K562 (cell line): Measurements from ENCODE around the gene TIGD1.

ENCODE experiments used
- BHLHE40 ChIP-seq: IDR thresholded peaks from 2 replicates; pipeline ENCODE4 v1.6.1; 2011; ENCODE audit warnings: low read length, improper control_type of control experiment
- FOXO4 ChIP-seq: fragments of 450-650 bp; formaldehyde crosslinking; IDR thresholded peaks from 2 replicates; pipeline ENCODE4 v1.4.0; 2020; ENCODE audit warnings: mild to moderate bottlenecking, moderate library complexity
- GABPA ChIP-seq: fragments of 200-800 bp; sonication (Bioruptor generic); conservative IDR thresholded peaks from 2 replicates; pipeline ENCODE4 v1.6.1; 2016; ENCODE audit warnings: low read depth, missing genetic modification characterization, missing compliant biosample characterization
- GATAD2B ChIP-seq: fragments of 450-650 bp; IDR thresholded peaks from 2 replicates; pipeline ENCODE4 v1.6.1; 2017; ENCODE audit warnings: mild to moderate bottlenecking, borderline replicate concordance
- HDAC6 ChIP-seq: IDR thresholded peaks from 2 replicates; pipeline ENCODE4 v1.6.1; 2012; ENCODE audit warnings: low read depth, mild to moderate bottlenecking, control low read depth, inconsistent platforms, low read length, moderate library complexity
- KAT2B ChIP-seq: IDR thresholded peaks from one replicate; pipeline ENCODE4 v1.6.1; 2012; ENCODE audit warnings: low read depth, mild to moderate bottlenecking, control low read depth, inconsistent platforms, low read length, moderate library complexity
- POLR2A ChIP-seq: fragments of 450-650 bp; conservative IDR thresholded peaks from 2 replicates; pipeline ENCODE4 v1.6.1; 2016
- RFX7 ChIP-seq: fragments of 250-450 bp; sonication (Bioruptor Pico); IDR thresholded peaks from 2 replicates; pipeline ENCODE4 v1.5.1; 2021; ENCODE audit warnings: mild to moderate bottlenecking
- SMC3 ChIP-seq: conservative IDR thresholded peaks from 2 replicates; pipeline ENCODE4 v1.6.1; 2011; ENCODE audit warnings: low read depth, low read length, improper control_type of control experiment; ENCODE audit not compliant: insufficient read depth
- TAF1 ChIP-seq: IDR thresholded peaks from 2 replicates; pipeline ENCODE4 v1.6.1; 2011; ENCODE audit warnings: mild to moderate bottlenecking, low read length, moderate library complexity; ENCODE audit not compliant: insufficient read depth, control insufficient read depth, severe bottlenecking; ENCODE audit errors: extremely low read depth
- ZBTB7A ChIP-seq: IDR thresholded peaks from 2 replicates; pipeline ENCODE4 v1.6.1; 2011; ENCODE audit warnings: low read depth, mild to moderate bottlenecking, low read length, moderate library complexity, borderline replicate concordance; ENCODE audit not compliant: control insufficient read depth
- TF ChIP-seq, protein P1 (sequence below): fragments of 250-450 bp; sonication (Bioruptor Pico); IDR thresholded peaks from 2 replicates; pipeline ENCODE4 v1.4.0; 2020; ENCODE audit warnings: mild to moderate bottlenecking

DNA sequence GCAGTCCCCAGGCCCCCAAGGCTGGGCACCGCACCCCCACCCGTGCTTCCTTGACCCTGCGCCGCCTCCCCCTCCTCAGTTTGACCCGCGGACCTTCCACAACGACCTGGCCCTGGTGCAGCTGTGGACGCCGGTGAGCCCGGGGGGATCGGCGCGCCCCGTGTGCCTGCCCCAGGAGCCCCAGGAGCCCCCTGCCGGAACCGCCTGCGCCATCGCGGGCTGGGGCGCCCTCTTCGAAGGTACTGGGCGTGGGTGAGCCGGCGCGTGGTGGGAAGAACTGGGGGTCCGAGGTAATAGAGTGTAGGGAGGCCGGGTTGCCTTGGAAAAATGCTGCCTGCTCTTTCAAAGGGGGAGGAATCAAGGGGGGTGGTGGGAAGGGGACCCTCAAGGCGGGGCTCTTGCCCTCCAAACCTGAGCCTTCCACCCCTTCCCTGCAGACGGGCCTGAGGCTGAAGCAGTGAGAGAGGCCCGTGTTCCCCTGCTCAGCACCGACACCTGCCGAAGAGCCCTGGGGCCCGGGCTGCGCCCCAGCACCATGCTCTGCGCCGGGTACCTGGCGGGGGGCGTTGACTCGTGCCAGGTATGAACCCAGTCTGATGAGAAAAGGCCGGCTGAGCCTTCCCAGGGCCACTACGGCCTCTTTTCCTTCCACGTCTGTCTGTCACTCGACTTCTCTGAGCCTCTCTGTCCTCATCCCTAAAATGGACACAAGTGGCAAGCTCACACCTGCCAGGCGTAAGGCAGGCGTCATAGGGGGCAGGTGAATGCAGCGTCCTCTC, 27.5 kb downstream of the TIGD1 start:
- TF ChIP-seq, protein P1, sequence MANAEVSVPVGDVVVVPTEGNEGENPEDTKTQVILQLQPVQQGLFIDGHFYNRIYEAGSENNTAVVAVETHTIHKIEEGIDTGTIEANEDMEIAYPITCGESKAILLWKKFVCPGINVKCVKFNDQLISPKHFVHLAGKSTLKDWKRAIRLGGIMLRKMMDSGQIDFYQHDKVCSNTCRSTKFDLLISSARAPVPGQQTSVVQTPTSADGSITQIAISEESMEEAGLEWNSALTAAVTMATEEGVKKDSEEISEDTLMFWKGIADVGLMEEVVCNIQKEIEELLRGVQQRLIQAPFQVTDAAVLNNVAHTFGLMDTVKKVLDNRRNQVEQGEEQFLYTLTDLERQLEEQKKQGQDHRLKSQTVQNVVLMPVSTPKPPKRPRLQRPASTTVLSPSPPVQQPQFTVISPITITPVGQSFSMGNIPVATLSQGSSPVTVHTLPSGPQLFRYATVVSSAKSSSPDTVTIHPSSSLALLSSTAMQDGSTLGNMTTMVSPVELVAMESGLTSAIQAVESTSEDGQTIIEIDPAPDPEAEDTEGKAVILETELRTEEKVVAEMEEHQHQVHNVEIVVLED (CRISPR knock-in tag) = no peak
- TF ChIP-seq GABPA (tag) (no peak), GATAD2B (no peak), HDAC6 (no peak), RFX7 (CRISPR knock-in tag) (no peak), SMC3 (no peak), ZBTB7A (no peak), KAT2B (no peak), POLR2A (no peak), BHLHE40 (no peak), TAF1 (no peak), FOXO4 (no peak)
